Uterus (tissue), 2 donors: ENCODE data around the gene SCYGR8.

Source experiments
- CTCF ChIP-seq, 4 experiments: fragments of 200-600 bp in 2 of 4; fragments of 450-650 bp in 2 of 4; sonication (generic) in 2 of 4; IDR thresholded peaks; one replicate each; pipeline ENCODE4 v1.5.1; 2016 to 2019; ENCODE audit warnings: antibody characterized with exemption in 4 of 4, mild to moderate bottlenecking in 2 of 4, moderate library complexity in 1 of 4
- POLR2A ChIP-seq, 2 donors: fragments of 450-650 bp; IDR thresholded peaks; one replicate each; pipeline ENCODE4 v1.6.1; 2016; ENCODE audit warnings: antibody characterized with exemption in 2 of 2, mild to moderate bottlenecking in 1 of 2, moderate library complexity in 1 of 2

- no peak for TF ChIP-seq CTCF (IDR thresholded peaks at IDR 0.05)
- TF ChIP-seq POLR2A (IDR thresholded peaks at IDR 0.05), result no peak
These were observed 20.2 kb downstream of the SCYGR8 start for GRCh38 chr2:227765788-227766372.
